HepG2 (cell line): ENCODE data around the gene MYL11. TPM values are rescaled to one million over a fixed set of nuclear protein-coding genes. Genes with fewer than 3 reads are reported as not detected.

Experiments
- ATM ChIP-seq: fragments of 450-650 bp; IDR thresholded peaks from 2 replicates; pipeline ENCODE4 v1.7.1; 2017; ENCODE audit warnings: mild to moderate bottlenecking, borderline replicate concordance
- CEBPB ChIP-seq: IDR thresholded peaks from 2 replicates; pipeline ENCODE4 v1.6.1; 2011; ENCODE audit warnings: low read depth, low read length, improper control_type of control experiment, borderline replicate concordance
- SIX4 ChIP-seq: sonication (generic); formaldehyde crosslinking; IDR thresholded peaks from 2 replicates; pipeline ENCODE4 v1.4.0; 2020; ENCODE audit warnings: missing genetic modification reagents
- SPEN ChIP-seq: sonication (generic); formaldehyde crosslinking; IDR thresholded peaks from 2 replicates; pipeline ENCODE4 v1.5.1; 2020; ENCODE audit warnings: low read depth, mild to moderate bottlenecking, missing genetic modification reagents
- ZBED4 ChIP-seq: sonication (generic); formaldehyde crosslinking; IDR thresholded peaks from 2 replicates; pipeline ENCODE4 v1.4.0; 2020; ENCODE audit warnings: missing genetic modification reagents, borderline replicate concordance
- ZBTB10 ChIP-seq: sonication (generic); formaldehyde crosslinking; IDR thresholded peaks from 2 replicates; pipeline ENCODE4 v1.4.0; 2020; ENCODE audit warnings: missing genetic modification reagents, borderline replicate concordance
- ZBTB25 ChIP-seq: IDR thresholded peaks from 2 replicates; pipeline ENCODE4 v1.6.1; 2018; ENCODE audit warnings: missing genetic modification reagents
- ZBTB40 ChIP-seq, 2 experiments: fragments of 450-650 bp in 1 of 2; sonication (generic) in 1 of 2; formaldehyde crosslinking in 1 of 2; IDR thresholded peaks; 2 replicates each; pipeline versions ENCODE4 v1.6.1 to v1.8.0; 2016 to 2022; ENCODE audit warnings: antibody characterized with exemption in 1 of 2, mild to moderate bottlenecking in 1 of 2, missing genetic modification reagents in 1 of 2
- ZMYM4 ChIP-seq: sonication (generic); formaldehyde crosslinking; IDR thresholded peaks from 2 replicates; pipeline ENCODE4 v1.8.1; 2023; ENCODE audit warnings: mild to moderate bottlenecking, missing genetic modification reagents
- ZNF549 ChIP-seq: sonication (generic); formaldehyde crosslinking; IDR thresholded peaks from 2 replicates; pipeline ENCODE4 v1.5.0; 2020; ENCODE audit warnings: missing genetic modification reagents
- ZNF7 ChIP-seq: IDR thresholded peaks from 2 replicates; pipeline ENCODE4 v1.6.1; 2016; ENCODE audit warnings: missing biosample characterization, missing genetic modification reagents
- polyA plus RNA-seq, 8 experiments: library from polyadenylated mRNA; depleted of rRNA in 3 of 8; stranded (reverse) in 7 of 8; unstranded in 1 of 8; fragments of >200 nt; fragmentation: Illumina TruSeq in 4 of 8; extraction: Trizol in 4 of 8; gene quantifications; 2 replicates each; pipeline versions ENCODE4 v1.2.1 to v1.2.3, GENCODE V29; 2011 to 2016; ENCODE audit warnings: low read depth in 4 of 8, missing spikeins in 1 of 8, mixed read lengths in 1 of 8; ENCODE audit not compliant: insufficient read depth in 1 of 8
- total RNA-seq, 5 experiments: library from RNA; depleted of rRNA; stranded (reverse); fragments of >200 nt; fragmentation: Illumina TruSeq; extraction: Trizol; gene quantifications; 2 replicates each; pipeline ENCODE4 v1.2.3, GENCODE V29; 2016; ENCODE audit warnings: low read depth in 1 of 5

MYL11 gene
- total and polyA plus RNA-seq, 2 of the 13 experiments (the other 11 are each of a cell fraction or from before 2014, with no cell fraction given) = not detected

GRCh38 chr16:30401768-30402425 lies 27.3 kb downstream of the MYL11 start (continued):
- TF ChIP-seq ZBTB10 (CRISPR knock-in tag) = no peak
- TF ChIP-seq CEBPB = no peak
- TF ChIP-seq ZNF549 (CRISPR knock-in tag) = no peak
- peak; percentile 26; the same call in 1 of the 2 replicates for TF ChIP-seq ZNF7 (CRISPR knock-in tag)
- TF ChIP-seq ZBTB40 (IDR thresholded peaks at IDR 0.05) = no peak
- no peak for TF ChIP-seq ZBTB40 (CRISPR knock-in tag; IDR thresholded peaks at IDR 0.05)
- TF ChIP-seq ZBED4 (CRISPR knock-in tag) = peak; percentile 91
- peak; percentile 26; the same call in 1 of the 2 replicates for TF ChIP-seq SPEN (CRISPR knock-in tag)
- TF ChIP-seq ATM = no peak
- peak; percentile 75; the same call in 1 of the 2 replicates for TF ChIP-seq ZBTB25 (CRISPR knock-in tag)
- 0 out of 2 replicates have a peak, but pooled peaks have one; percentile 56 for TF ChIP-seq ZMYM4 (CRISPR knock-in tag)
- 0 out of 2 replicates have a peak, but pooled peaks have one; percentile 19 for TF ChIP-seq SIX4 (CRISPR knock-in tag)
